MCF 10A (cell line): ENCODE results near the gene INPP1. TPM values are rescaled to one million over a fixed set of nuclear protein-coding genes. Genes with fewer than 3 reads are reported as not detected.
A peak's percentile ranks its signal among the peaks of the same experiment; 100 is the strongest.

ENCODE experiments used
- BruUV-seq: library from RNA; stranded (reverse); fragments of 400-500 nt; replicated peaks from 2 replicates; lab custom pipeline; 2021; lab: Mats Ljungman, UMichigan
- CTCF ChIA-PET: fragments of 300-600 bp; sonication (Branson Sonifier 250); formaldehyde crosslinking; extraction: SDS; loops from one replicate; lab custom pipeline; 2021; ENCODE audit warnings: antibody characterized with exemption, inconsistent platforms; lab: Yijun Ruan, JAX
- POLR2A ChIA-PET: fragments of 300-600, 350-650 bp; sonication (Branson Sonifier 250); formaldehyde crosslinking; extraction: SDS; loops from one replicate; lab custom pipeline; 2020; ENCODE audit warnings: antibody characterized with exemption, inconsistent platforms; lab: Yijun Ruan, JAX
- DNase-seq: peaks from one replicate; pipeline ENCODE4 v3.0.0-alpha.2; 2018; ENCODE audit not compliant: unreplicated experiment
- H3K27ac Mint-ChIP-seq: one replicate; pipeline ENCODE4 v1.8.0; 2022; ENCODE audit warnings: mild to moderate bottlenecking, low read depth, mixed read lengths; ENCODE audit not compliant: unreplicated experiment
- H3K27me3 Mint-ChIP-seq: one replicate; pipeline ENCODE4 v1.8.0; 2022; ENCODE audit warnings: mixed read lengths; ENCODE audit not compliant: insufficient read depth, unreplicated experiment
- H3K36me3 Mint-ChIP-seq: one replicate; pipeline ENCODE4 v1.8.0; 2022; ENCODE audit warnings: mild to moderate bottlenecking, moderate library complexity, mixed read lengths; ENCODE audit not compliant: insufficient read depth, unreplicated experiment
- H3K4me1 Mint-ChIP-seq: one replicate; pipeline ENCODE4 v1.8.0; 2022; ENCODE audit warnings: mixed read lengths; ENCODE audit not compliant: insufficient read depth, unreplicated experiment
- H3K4me3 Mint-ChIP-seq: one replicate; pipeline ENCODE4 v1.8.0; 2022; ENCODE audit warnings: mild to moderate bottlenecking, moderate library complexity, mixed read lengths; ENCODE audit not compliant: unreplicated experiment
- H3K9me3 Mint-ChIP-seq: one replicate; pipeline ENCODE4 v1.8.0; 2022; ENCODE audit warnings: mixed read lengths; ENCODE audit not compliant: unreplicated experiment
- intact Hi-C: fragments of 100-400 bp; cut with micrococcal nuclease; formaldehyde crosslinking; loops from 2 replicates; pipeline ENCODE4 v1.14.1; 2022
- total RNA-seq: library from RNA; stranded (reverse); gene quantifications from 2 replicates; pipeline ENCODE4 v1.2.3, GENCODE V29; 2022
- TF ChIP-seq, protein P1 (sequence below): fragments of 200-600 bp; IDR thresholded peaks from one replicate; pipeline ENCODE4 v1.8.0; 2022; ENCODE audit warnings: antibody characterized with exemption, mild to moderate bottlenecking; ENCODE audit not compliant: unreplicated experiment

The INPP1 gene
- total RNA-seq, 1 experiment from 2014 or later, result 29.2 TPM

- intact Hi-C loops, result no loop called here
- Mint-ChIP-seq H3K27me3 (no peaks in the 10 kb centered on the region), H3K9me3 (no peaks in the 10 kb centered on the region), H3K4me3 (no peak overlapping the region), H3K27ac (peak overlapping the region; percentile 13), H3K36me3 (peaks cover 3% of the 10 kb centered on the region), H3K4me1 (peaks cover 13% of the 10 kb centered on the region)
- no TSS peak for BruUV-seq
- CTCF ChIA-PET, result no interaction called here
- no peak for DNase-seq
- TF ChIP-seq, protein P1, sequence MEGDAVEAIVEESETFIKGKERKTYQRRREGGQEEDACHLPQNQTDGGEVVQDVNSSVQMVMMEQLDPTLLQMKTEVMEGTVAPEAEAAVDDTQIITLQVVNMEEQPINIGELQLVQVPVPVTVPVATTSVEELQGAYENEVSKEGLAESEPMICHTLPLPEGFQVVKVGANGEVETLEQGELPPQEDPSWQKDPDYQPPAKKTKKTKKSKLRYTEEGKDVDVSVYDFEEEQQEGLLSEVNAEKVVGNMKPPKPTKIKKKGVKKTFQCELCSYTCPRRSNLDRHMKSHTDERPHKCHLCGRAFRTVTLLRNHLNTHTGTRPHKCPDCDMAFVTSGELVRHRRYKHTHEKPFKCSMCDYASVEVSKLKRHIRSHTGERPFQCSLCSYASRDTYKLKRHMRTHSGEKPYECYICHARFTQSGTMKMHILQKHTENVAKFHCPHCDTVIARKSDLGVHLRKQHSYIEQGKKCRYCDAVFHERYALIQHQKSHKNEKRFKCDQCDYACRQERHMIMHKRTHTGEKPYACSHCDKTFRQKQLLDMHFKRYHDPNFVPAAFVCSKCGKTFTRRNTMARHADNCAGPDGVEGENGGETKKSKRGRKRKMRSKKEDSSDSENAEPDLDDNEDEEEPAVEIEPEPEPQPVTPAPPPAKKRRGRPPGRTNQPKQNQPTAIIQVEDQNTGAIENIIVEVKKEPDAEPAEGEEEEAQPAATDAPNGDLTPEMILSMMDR, result no peak
- POLR2A ChIA-PET, result no interaction called here
Measured at GRCh38 chr2:190417045-190417842, 73.9 kb downstream of the INPP1 start.

DNA sequence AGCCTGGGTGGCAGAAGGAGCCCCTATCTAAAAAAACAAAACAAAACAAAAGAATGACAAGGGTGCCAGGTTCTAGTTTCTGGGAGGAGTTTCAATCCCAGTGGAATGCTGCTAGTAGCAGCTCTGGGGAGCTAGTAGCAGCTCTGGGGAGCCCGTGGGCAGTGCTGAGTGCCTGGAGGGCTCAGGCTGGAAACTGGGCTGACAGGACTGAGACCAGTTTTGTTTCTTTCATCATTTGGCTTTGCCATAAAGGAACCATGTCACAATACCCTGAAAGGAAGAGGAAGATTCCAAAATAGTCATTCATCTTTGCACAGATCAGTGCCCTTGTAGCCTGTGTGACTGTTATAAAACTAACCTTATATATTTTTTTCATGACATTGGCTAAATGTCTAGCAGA lies 75.3 kb downstream of the INPP1 start:
- intact Hi-C loops, result no loop called here

DNA sequence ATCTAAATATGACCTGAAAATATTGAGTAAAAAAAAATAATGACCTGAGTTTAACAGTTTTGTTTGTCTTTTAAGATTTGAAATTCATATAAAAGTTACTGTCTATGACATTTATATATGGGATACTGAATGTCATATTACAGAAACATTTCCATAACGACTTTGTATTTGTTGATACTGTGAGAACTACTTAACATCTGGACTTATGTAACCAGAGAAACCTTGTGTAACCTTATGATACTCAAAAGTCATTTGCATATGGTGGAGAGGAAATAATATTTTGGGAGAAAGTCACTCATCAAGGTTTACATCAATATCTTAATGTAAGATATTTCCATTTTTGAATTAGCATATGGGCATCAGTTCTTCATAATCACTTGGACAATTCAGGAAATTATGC lies 77.4 kb downstream of the INPP1 start:
- Mint-ChIP-seq H3K4me1 (peaks cover 2% of the 10 kb centered on the region), H3K36me3 (peaks cover 4% of the 10 kb centered on the region), H3K27me3 (no peaks in the 10 kb centered on the region), H3K27ac (no peak overlapping the region), H3K4me3 (no peak overlapping the region), H3K9me3 (peaks cover 2% of the 10 kb centered on the region)
- TF ChIP-seq, protein P1, result no peak
- POLR2A ChIA-PET, result no interaction called here
- intact Hi-C loops, result no loop called here
- CTCF ChIA-PET, result no interaction called here
- DNase-seq, result no peak
- BruUV-seq, result no TSS peak

More for the DNA sequence above, 75.3 kb downstream of the INPP1 start:
- DNase-seq, result no peak
- no peak overlapping the region for H3K4me3 Mint-ChIP-seq
- POLR2A ChIA-PET, result interaction anchor here (0.6 to 1.5 kb wide), 5 partner anchors 9 to 60 kb away, joined by 3 to 4 read pairs (median 4); no protein-coding TSS in a partner anchor
- peaks cover 2% of the 10 kb centered on the region for H3K4me1 Mint-ChIP-seq
- peaks cover 4% of the 10 kb centered on the region for H3K36me3 Mint-ChIP-seq
- no TSS peak for BruUV-seq
- H3K27me3 Mint-ChIP-seq, result no peaks in the 10 kb centered on the region
- CTCF ChIA-PET, result interaction anchor here (1.1 kb wide), 1 partner anchor 36 kb away, joined by 4 read pairs; no protein-coding TSS in a partner anchor
- H3K9me3 Mint-ChIP-seq, result no peaks in the 10 kb centered on the region
- no peak overlapping the region for H3K27ac Mint-ChIP-seq
- TF ChIP-seq, protein P1, result no peak

Other genes starting within 250 kb of the INPP1 start
- 14.7 and 16.2 TPM in 2 replicates for gene HIBCH, start 23.8 kb upstream of the INPP1 start, total RNA-seq
- gene MFSD6, start 64.8 kb downstream of the INPP1 start, total RNA-seq, result 19.7 and 29.0 TPM in 2 replicates
- 34.2 and 46.0 TPM in 2 replicates for gene NEMP2, start 191.1 kb downstream of the INPP1 start, total RNA-seq